Lower lobe of right lung (tissue), 2 donors: Measurements from ENCODE around the gene TANGO2. TPM values are rescaled to one million over a fixed set of nuclear protein-coding genes. Genes with fewer than 3 reads are reported as not detected.

Experiments used
- ATAC-seq, 2 donors: fragments of 200-7000 bp; cut with Tn5 transposase; one replicate each; pipeline ENCODE4 v1.9.1; 2020 to 2022; ENCODE audit warnings: mild to moderate bottlenecking in 2 of 2, moderate library complexity in 2 of 2
- DNase-seq: peaks from one replicate; pipeline ENCODE4 v3.0.0-alpha.2; 2020
- H3K27ac ChIP-seq: fragments of 200-600 bp; one replicate; pipeline ENCODE4 v1.8.0; 2022
- H3K27me3 ChIP-seq: fragments of 200-600 bp; one replicate; pipeline ENCODE4 v1.8.0; 2022; ENCODE audit warnings: low read depth
- H3K36me3 ChIP-seq: fragments of 200-600 bp; one replicate; pipeline ENCODE4 v1.8.0; 2022; ENCODE audit warnings: mild to moderate bottlenecking
- H3K4me1 ChIP-seq: fragments of 200-600 bp; one replicate; pipeline ENCODE4 v1.8.0; 2022
- H3K4me3 ChIP-seq: fragments of 200-600 bp; one replicate; pipeline ENCODE4 v1.8.0; 2022; ENCODE audit warnings: mild to moderate bottlenecking
- H3K9me3 ChIP-seq: fragments of 200-600 bp; one replicate; pipeline ENCODE4 v1.8.0; 2022
- intact Hi-C: fragments of 100-400 bp; cut with DNase I; formaldehyde crosslinking; loops from one replicate; pipeline ENCODE4 v1.11.0; 2022
- total RNA-seq: library from RNA; stranded (reverse); fragmentation: NEBNext Ultra II Directional; extraction: Animal tissue kit (Norgen Biotek cat#: 25700); gene quantifications from one replicate; pipeline ENCODE4 v1.2.1, GENCODE V29; 2021
- TF ChIP-seq, protein P1 (sequence below): fragments of 200-600 bp; IDR thresholded peaks from one replicate; pipeline ENCODE4 v1.8.0; 2022; ENCODE audit warnings: antibody characterized with exemption, mild to moderate bottlenecking
- donor health status: DM: no; HTN: yes; CAD: no; lungs with severe emphysema.

The TANGO2 gene
- total RNA-seq, 1 donor from 2014 or later = 45.1 TPM

DNA sequence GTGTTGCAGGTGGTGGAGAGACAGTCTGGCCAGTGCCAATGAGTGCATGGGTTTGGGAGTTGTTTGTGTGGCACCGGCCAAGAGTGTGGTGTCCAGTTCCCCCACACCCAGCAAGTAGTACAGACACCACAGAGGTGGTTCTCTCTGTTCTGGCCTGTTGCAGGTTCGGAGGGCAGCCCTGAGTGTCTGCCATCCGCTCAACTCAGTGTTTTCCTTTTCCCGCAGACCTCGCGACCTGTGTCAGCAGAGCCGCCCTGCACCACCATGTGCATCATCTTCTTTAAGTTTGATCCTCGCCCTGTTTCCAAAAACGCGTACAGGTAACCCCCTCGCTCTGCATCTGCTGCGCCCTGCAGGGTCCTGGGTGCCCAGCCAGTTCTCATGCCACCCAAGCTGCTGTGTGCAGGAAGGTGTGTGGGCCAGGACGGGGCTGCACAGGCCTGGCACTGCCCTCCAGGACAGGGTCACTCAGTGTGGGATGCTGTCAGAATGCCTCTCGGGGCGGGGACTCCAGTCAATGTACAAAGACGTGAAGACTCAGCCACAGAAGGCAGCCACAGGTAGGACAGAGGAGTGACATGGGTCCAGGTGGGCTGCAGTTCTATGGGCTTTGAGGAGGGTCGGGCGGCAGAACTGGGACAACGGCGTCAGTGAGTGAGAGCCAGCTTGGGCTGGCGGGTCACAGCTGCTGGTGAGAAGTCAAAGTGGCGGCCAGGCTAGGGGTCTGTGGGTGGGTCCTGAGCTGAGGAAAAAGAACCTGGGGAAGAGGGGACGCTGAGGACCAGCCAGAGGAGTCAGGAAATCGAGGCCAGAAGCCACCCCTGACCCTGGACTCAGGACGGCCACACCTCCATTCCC lies 15.9 kb downstream of the TANGO2 start:
- DNase-seq = no peak
- peaks cover 54% of the 10 kb centered on the region for H3K36me3 ChIP-seq
- no peak overlapping the region for H3K4me3 ChIP-seq
- no peak overlapping the region for H3K27ac ChIP-seq
- TF ChIP-seq, protein P1, sequence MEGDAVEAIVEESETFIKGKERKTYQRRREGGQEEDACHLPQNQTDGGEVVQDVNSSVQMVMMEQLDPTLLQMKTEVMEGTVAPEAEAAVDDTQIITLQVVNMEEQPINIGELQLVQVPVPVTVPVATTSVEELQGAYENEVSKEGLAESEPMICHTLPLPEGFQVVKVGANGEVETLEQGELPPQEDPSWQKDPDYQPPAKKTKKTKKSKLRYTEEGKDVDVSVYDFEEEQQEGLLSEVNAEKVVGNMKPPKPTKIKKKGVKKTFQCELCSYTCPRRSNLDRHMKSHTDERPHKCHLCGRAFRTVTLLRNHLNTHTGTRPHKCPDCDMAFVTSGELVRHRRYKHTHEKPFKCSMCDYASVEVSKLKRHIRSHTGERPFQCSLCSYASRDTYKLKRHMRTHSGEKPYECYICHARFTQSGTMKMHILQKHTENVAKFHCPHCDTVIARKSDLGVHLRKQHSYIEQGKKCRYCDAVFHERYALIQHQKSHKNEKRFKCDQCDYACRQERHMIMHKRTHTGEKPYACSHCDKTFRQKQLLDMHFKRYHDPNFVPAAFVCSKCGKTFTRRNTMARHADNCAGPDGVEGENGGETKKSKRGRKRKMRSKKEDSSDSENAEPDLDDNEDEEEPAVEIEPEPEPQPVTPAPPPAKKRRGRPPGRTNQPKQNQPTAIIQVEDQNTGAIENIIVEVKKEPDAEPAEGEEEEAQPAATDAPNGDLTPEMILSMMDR = no peak
- peaks cover 19% of the 10 kb centered on the region for H3K4me1 ChIP-seq
- no peaks in the 10 kb centered on the region for H3K9me3 ChIP-seq
- no peak for ATAC-seq
- intact Hi-C loops = no loop called here
- H3K27me3 ChIP-seq = no peaks in the 10 kb centered on the region

DNA sequence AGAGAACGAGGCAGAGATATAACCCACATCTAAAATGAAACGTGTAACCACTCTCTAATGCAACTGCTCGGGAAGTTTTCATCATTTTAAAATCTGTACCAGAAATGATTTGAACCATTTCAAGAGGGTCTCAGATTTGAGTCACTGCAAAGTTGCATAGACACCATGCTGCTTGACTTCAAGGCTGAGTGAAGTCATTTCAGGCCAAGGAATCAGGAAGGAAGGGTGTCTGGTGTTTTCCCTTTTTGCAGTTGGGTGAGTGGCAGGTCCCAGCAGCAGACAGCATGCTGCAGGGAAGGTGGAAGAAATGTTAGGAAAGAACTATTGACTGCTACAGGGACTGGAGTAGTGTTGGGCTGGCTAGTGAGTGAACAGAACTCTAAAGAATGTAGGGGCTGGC lies 16.5 kb downstream of the TANGO2 start:
- H3K27me3 ChIP-seq = no peaks in the 10 kb centered on the region
- no peak for ATAC-seq
- no peak for DNase-seq
- no peak overlapping the region for H3K4me3 ChIP-seq
- intact Hi-C loops = no loop called here
- H3K27ac ChIP-seq = no peak overlapping the region
- peaks cover 13% of the 10 kb centered on the region for H3K4me1 ChIP-seq
- no peaks in the 10 kb centered on the region for H3K9me3 ChIP-seq
- peaks cover 57% of the 10 kb centered on the region for H3K36me3 ChIP-seq
- TF ChIP-seq, protein P1 = no peak

DNA sequence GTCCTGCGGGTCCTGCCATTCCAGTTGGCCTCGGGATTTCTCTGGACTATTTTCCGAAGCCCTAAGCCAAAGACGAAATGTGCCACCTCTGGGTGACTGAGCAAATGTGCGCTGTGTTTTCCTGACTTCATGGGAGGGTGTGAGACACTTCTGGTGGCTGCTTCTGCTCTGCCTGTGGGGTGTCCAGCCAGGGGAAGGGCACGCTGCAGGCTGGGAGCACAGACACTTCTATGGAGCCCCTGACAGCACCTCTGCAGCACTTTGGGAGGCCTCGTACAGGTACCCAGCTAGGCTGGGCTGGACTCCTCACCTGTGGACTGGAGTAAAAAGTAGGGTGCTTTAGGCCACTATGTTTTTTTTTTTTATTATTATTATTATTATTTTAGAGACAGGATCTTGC lies 17.7 kb downstream of the TANGO2 start:
- H3K27ac ChIP-seq = no peak overlapping the region
- H3K4me3 ChIP-seq = no peak overlapping the region
- intact Hi-C loops = no loop called here
- peaks cover 69% of the 10 kb centered on the region for H3K36me3 ChIP-seq
- DNase-seq (no peak), ATAC-seq (no peak)
- TF ChIP-seq, protein P1 = no peak
- peaks cover 1% of the 10 kb centered on the region for H3K4me1 ChIP-seq
- H3K27me3 ChIP-seq = no peaks in the 10 kb centered on the region
- H3K9me3 ChIP-seq = no peaks in the 10 kb centered on the region

DNA sequence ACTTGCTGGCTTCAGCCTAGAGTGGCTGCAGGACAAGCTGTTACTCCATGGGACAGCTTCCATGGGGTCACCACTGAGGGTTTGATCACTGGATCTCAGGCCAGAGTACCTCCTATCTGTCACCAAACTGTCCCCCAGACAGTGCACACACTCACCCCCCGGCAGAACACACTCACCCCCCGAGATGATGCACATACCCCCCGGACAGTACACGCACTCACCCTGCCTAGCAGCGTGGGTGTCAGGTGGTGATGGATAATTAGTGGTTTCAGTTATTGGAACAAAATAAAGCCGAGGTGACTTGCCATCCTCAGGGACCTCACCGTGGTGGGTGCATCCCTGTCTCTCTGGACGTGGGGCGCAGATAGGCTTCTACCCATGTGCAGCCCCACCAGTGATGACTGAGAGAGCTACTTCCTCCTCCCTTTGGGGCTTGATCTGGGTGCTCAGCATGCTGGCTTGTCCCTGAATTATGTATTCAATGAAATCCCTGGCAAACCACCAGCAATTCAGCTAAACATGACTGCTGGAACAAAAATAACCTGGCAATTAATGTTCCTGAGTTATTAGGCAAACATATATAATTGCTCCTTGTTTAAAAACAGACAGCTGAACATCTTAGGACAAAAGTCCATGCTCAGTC lies 18.9 kb downstream of the TANGO2 start:
- Histone ChIP-seq H3K4me3 (no peak overlapping the region), H3K27me3 (no peaks in the 10 kb centered on the region), H3K36me3 (peaks cover 81% of the 10 kb centered on the region), H3K27ac (no peak overlapping the region), H3K9me3 (no peaks in the 10 kb centered on the region), H3K4me1 (no peaks in the 10 kb centered on the region)
- TF ChIP-seq, protein P1 = no peak
- intact Hi-C loops = no loop called here
- no peak for ATAC-seq
- DNase-seq = no peak

DNA sequence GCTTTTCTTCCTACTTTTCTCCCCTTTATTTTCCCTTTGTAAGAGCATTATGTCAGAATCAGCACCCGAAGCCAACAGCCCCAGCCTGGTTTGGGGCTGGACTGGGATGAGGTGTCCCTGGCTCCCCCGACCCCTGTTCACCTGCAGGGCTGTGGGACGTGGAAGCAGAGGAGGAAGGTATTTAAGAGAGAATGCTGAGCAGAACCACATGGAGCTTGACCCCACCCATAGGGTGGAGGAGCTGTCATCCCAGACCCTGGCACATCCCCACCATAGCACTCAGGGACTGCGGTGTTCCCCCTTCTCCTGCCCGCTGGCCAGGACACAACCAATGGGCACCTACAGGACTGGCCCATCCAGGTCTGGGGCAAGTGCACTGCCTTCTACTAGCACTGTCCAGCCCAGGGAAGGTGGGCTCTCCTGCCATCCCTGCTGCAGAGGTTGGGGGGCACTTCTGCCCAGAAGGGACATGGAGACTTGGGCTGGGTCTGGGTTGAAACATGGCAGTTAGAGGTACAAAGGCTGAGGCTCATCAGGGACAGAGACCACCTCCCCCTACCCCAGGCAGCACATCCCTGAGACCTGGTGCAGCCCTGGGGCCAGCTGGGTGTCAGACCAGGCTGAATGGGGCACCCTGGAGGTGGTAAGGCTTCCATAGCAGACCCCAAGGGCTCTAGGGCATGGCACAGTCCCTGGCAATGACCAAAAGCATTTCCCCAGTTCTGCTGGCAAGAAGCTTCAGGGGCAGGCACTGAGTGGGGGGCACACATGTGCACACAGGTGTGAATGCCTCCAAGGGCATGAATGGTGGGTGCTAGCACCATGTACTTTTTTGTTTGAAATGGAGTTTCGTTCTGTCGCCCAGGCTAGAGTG lies 19.7 kb downstream of the TANGO2 start:
- DNase-seq = no peak
- Histone ChIP-seq H3K4me3 (no peak overlapping the region), H3K27ac (no peak overlapping the region), H3K4me1 (no peaks in the 10 kb centered on the region), H3K36me3 (peaks cover 87% of the 10 kb centered on the region), H3K27me3 (no peaks in the 10 kb centered on the region), H3K9me3 (no peaks in the 10 kb centered on the region)
- intact Hi-C loops = no loop called here
- peak in 1 of 2 donors; percentile 13 for ATAC-seq
- TF ChIP-seq, protein P1 = no peak
